ENCODE results near the gene DCHS1.

Gene DCHS1

GRCh38 chr11:6587360-6587953, 68.2 kb downstream of the DCHS1 start:
- DNase-seq, result no peak

DNA sequence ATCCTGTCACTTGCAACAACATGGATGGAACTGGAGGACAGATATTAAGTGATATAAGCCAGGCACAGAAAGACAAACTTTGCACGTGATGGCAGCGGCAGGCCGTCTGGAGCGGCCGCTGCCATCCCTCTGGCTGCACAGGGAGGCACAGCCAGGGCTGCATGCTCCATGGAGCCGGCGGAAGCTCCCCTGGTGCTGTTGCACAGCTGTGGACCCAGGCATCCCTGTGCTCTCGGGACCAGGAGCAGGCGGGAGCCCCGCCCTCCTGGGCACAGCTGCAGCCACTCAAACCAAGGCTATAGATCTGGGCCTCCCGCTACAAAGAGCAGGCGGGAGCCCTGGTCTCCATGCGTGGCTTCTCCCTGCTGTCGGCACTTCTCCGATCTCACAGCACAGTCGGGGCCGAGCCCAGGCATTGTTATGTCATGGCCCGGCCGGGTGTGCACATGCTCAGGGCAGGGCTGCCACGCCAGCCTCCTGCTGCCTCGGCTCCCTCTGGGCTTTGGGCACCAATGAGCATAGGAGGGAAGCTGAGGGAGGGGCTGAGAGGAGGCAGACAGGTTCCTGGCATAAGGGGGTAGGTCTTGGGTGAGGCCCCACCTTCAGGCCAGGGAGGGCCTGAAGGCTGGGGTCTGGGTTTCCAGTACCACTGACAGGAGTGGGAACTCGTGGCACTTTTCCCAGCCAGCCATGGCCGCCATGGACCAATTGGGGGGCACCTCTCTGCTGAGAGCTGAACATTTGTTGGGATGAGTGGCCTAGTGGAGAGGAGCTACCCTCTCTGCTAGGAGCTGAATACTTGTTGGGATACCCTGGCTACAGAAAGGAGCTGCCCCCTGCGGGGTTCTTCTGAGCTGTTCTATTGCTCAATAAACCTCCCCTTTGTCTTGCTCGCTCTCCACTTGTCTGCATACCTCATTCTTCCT, 68.9 kb downstream of the DCHS1 start:
- DNase-seq, result no peak

GRCh38 chr11:6584528-6584927, 71.1 kb downstream of the DCHS1 start:
- no peak for DNase-seq

DNA sequence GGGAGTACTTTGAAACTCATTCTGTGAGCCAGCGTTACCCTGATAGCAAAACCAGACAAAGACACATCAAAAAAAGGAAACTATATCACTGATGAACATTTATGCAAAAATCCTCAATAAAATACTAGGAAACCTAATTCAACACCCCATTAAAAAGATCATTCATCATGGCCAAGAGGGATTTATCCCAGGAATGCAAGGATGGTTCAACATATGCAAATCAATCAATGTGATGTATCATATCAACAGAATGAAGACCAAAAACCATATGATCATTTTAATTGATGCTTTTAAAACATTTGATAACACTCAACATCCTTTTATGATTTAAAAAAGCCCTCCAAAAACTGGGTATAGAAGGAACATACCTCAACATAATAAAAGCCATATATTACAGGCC, 72.0 kb downstream of the DCHS1 start:
- DNase-seq, result no peak

- DNase-seq, result no peak
These were observed 75.9 kb downstream of the DCHS1 start for GRCh38 chr11:6579681-6580080.

DNA sequence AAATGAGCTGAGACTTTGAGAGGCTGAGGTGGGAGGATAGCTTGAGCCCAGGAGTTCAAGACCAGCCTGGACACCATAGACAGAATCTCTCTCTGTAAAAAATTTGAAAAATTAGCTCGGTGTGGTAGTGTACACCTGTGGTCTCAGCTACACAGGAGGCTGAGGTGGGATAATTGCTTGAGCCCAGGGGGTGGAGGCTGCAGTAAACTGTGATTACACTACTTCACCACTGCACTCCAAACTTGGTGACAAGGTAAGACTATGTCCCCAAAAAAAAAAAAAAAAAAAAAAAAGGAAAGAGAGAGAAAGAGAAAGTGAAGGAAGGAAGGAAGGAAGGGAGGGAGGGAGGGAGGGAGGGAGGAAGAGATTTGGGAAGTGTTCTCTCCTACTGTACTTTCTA, 77.5 kb downstream of the DCHS1 start:
- no peak for DNase-seq

GRCh38 chr11:6576471-6577373, 78.9 kb downstream of the DCHS1 start:
- DNase-seq, result no peak

DNA sequence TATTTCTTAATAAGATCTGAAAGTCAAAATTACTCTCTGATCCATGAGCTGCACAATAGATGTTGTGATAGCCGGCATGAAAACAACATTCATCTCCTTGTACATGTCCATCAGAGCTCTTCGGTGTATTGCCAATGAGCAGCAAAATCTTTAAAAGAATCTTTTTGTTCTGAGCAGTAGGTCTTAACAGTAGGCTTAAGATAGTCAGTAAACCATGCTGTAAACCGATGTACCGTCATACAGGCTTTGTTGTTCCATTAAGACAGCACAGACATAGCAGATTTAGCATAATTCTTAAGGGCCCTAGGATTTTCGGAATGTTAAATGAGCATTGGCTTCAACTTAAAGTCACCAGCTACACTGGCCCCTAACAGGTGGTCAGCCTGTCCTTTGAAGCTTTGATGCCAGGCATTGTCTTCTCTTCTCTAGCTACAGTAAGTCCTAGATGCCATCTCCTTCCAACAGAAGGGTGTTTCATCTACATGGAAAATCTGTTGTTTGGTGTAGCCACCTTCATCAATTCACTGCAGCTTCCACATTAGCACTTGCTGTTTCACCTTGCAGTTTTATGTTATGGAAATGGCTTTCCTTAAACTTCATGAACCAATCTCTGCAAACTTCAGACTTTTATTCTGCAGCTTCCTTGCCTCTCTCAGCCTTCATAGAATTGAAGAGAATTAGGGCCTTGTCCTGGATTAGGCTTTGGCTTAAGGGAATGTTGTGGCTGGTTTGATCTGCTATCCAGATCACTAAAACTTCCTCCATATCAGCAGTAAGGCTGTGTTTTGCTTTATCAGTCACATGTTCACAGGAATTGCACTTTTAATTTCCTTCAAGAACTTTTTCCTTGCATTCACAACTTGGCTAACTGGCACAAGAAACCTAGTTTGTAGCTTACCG, 80.5 kb downstream of the DCHS1 start:
- DNase-seq, result no peak

DNA sequence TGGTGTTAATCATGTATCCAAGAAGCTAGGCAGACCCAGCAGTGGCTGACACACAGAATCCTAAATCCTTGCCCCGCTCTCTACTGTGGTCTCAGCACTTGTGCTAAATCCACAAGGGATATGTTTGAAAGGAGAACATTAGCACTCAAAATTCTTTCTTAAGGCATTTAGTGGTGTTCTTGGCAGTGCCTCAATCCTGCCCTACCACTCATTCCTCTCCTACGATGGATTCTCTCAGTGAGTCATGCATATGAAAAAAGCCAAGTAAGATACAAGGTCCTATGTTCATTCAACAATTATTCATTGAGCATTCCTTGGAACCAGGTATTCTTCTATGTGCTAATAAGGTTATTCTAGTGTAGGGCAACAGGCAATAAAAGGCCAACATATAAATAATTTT, 83.4 kb downstream of the DCHS1 start:
- no peak for DNase-seq

DNA sequence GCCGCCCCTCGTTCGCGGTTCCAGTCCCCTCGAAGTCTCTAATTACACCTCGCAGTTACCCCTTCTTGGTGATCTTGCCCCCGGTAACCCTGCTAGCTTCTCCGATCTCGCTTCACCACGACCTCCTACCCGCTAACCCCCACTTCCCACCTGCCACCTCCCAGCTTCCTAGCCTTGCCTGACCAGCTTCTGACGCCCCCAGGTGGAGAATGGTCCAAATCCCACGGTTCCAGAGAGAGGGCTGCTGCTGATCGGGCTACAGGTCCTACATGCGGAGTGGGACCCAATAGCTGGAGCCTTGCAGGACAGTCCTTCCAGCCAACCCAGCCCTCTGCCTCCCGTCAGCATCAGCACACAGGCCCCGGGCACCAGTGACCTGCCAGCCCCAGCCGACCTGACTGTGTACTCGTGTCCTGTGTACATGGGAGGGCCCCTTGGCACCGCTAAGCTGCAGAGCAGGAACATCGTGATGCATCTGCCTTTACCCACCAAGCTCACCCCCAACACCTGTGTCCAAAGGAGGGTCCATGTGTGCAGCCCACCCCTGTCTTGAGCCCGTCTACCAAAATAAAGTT, 84.1 kb downstream of the DCHS1 start:
- DNase-seq, result no peak
